ENCODE data around the gene SLIT3.

- TF ChIP-seq CTCF (IDR thresholded peaks at IDR 0.05), result peak; percentile 64 to 91 (median 83)
- no peak for TF ChIP-seq POLR2A (IDR thresholded peaks at IDR 0.05)
Measured at GRCh38 chr5:169302491-169303118, 1.7 kb upstream of the SLIT3 start.
